AG04449 (cell line): ENCODE data around the gene PAXIP1.

Experiments used
- CTCF ChIA-PET: fragments of 350-600 bp; formaldehyde crosslinking; extraction: SDS; loops from one replicate; lab custom pipeline; 2021; ENCODE audit warnings: antibody characterized with exemption; lab: Yijun Ruan, JAX
- POLR2A ChIA-PET: fragments of 400-600, 350-600 bp; formaldehyde crosslinking; extraction: SDS; loops from one replicate; lab custom pipeline; 2020; ENCODE audit warnings: antibody characterized with exemption, inconsistent platforms; lab: Yijun Ruan, JAX
- DNase-seq: peaks from one replicate; pipeline ENCODE4 v3.0.0-alpha.2; 2010; ENCODE audit warnings: low read depth, low spot score
- H3K4me3 ChIP-seq: 2 replicates; pipeline ENCODE4 v1.5.1; 2011; ENCODE audit warnings: low read depth, mild to moderate bottlenecking, control low read depth, low read length
- CTCF ChIP-seq: IDR thresholded peaks from one replicate; pipeline ENCODE4 v1.5.1; 2011; ENCODE audit warnings: mild to moderate bottlenecking, moderate library complexity, low read length, control low read depth, inconsistent platforms; ENCODE audit not compliant: insufficient read depth; ENCODE audit errors: missing control alignments

Gene PAXIP1

GRCh38 chr7:154914996-154915380, 87.9 kb downstream of the PAXIP1 start:
- no peak overlapping the region for H3K4me3 ChIP-seq
- CTCF ChIA-PET = interaction anchor here (0.8 to 8.5 kb wide), 8 partner anchors 8 to 883 kb away, joined by 3 to 73 read pairs (median 4); no protein-coding TSS in a partner anchor
- TF ChIP-seq CTCF = no peak
- no peak for DNase-seq
- POLR2A ChIA-PET = no interaction called here

- CTCF ChIA-PET = interaction anchor here (0.8 to 8.5 kb wide), 18 partner anchors 9 to 884 kb away, joined by 3 to 73 read pairs (median 3); no protein-coding TSS in a partner anchor
- no peak for DNase-seq
- POLR2A ChIA-PET = no interaction called here
- TF ChIP-seq CTCF = no peak
- no peak overlapping the region for H3K4me3 ChIP-seq
Observed at GRCh38 chr7:154914308-154914995, 88.5 kb downstream of the PAXIP1 start.

GRCh38 chr7:154913638-154914307, 89.2 kb downstream of the PAXIP1 start:
- POLR2A ChIA-PET = no interaction called here
- DNase-seq = no peak
- CTCF ChIA-PET = interaction anchor here (0.6 to 8.5 kb wide), 23 partner anchors 10 to 867 kb away, joined by 3 to 73 read pairs (median 3); no protein-coding TSS in a partner anchor
- H3K4me3 ChIP-seq = peak overlapping the region; percentile 32
- TF ChIP-seq CTCF = peak; percentile 92

- TF ChIP-seq CTCF = no peak
- POLR2A ChIA-PET = no interaction called here
- no peak for DNase-seq
- H3K4me3 ChIP-seq = no peak overlapping the region
- CTCF ChIA-PET = interaction anchor here (0.6 to 8.5 kb wide), 17 partner anchors 10 to 868 kb away, joined by 3 to 73 read pairs (median 4); no protein-coding TSS in a partner anchor
Observed at GRCh38 chr7:154912871-154913637, 89.9 kb downstream of the PAXIP1 start.

GRCh38 chr7:154911862-154912455, 91.0 kb downstream of the PAXIP1 start:
- ChIA-PET POLR2A (no interaction called here), CTCF (interaction anchor here (1.1 to 8.5 kb wide), 3 partner anchors 11 to 433 kb away, joined by 3 to 73 read pairs (median 22); no protein-coding TSS in a partner anchor)
- H3K4me3 ChIP-seq = no peak overlapping the region
- no peak for TF ChIP-seq CTCF
- no peak for DNase-seq
